K562 (cell line): ENCODE measurements around the gene FMO2.

Experiments
- DNMT1 ChIP-seq: fragments of 450-650 bp; IDR thresholded peaks from 2 replicates; pipeline ENCODE4 v1.6.1; 2016; ENCODE audit warnings: antibody characterized with exemption, mild to moderate bottlenecking
- ERF ChIP-seq: fragments of 450-650 bp; formaldehyde crosslinking; IDR thresholded peaks from 2 replicates; pipeline ENCODE4 v1.4.0; 2020; ENCODE audit warnings: mild to moderate bottlenecking, mixed read lengths
- GABPB1 ChIP-seq: sonication (generic); formaldehyde crosslinking; IDR thresholded peaks from 2 replicates; pipeline ENCODE4 v1.8.0; 2022; ENCODE audit warnings: mild to moderate bottlenecking, missing genetic modification reagents
- PHB2 ChIP-seq: fragments of 450-650 bp; IDR thresholded peaks from 2 replicates; pipeline ENCODE4 v1.6.1; 2017; ENCODE audit warnings: low read depth
- TF ChIP-seq, protein P1 (sequence below), 2 experiments: fragments of 450-650 bp in 1 of 2; sonication (generic) in 1 of 2; formaldehyde crosslinking; conservative IDR thresholded peaks; 2 replicates each; pipeline versions ENCODE4 v1.4.0 to v1.8.1; 2020 to 2022; ENCODE audit warnings: mild to moderate bottlenecking in 1 of 2, missing genetic modification reagents in 1 of 2
- TF ChIP-seq, protein P2 (sequence below): sonication (generic); formaldehyde crosslinking; IDR thresholded peaks from 2 replicates; pipeline ENCODE4 v1.8.1; 2023; ENCODE audit warnings: mild to moderate bottlenecking, missing genetic modification reagents
- TF ChIP-seq, protein P3 (sequence below): sonication (generic); formaldehyde crosslinking; IDR thresholded peaks from 2 replicates; pipeline ENCODE4 v1.8.1; 2022; ENCODE audit warnings: missing genetic modification reagents

DNA sequence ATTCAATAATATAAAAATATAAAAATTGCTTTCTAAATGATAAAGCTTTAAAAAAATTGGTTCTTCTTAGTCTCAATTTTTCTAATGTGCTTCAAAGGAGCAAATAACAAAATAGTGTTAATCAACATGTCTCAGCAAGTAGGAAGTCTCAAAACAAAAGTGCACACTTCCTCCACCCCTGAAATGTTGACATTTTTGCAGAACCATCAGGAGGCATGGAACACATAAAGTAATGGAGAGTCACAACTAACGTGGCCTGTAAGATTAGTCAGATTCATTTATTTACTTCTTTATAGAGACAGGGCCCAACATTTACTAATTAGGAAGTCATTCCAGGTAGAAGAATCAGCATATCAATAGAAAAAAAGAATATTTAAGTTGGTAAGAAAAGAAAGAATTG, 34.9 kb upstream of the FMO2 start:
- TF ChIP-seq, protein P1, sequence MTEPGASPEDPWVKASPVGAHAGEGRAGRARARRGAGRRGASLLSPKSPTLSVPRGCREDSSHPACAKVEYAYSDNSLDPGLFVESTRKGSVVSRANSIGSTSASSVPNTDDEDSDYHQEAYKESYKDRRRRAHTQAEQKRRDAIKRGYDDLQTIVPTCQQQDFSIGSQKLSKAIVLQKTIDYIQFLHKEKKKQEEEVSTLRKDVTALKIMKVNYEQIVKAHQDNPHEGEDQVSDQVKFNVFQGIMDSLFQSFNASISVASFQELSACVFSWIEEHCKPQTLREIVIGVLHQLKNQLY (CRISPR knock-in tag; conservative IDR thresholded peaks at IDR 0.05) = no peak
- TF ChIP-seq, protein P2, sequence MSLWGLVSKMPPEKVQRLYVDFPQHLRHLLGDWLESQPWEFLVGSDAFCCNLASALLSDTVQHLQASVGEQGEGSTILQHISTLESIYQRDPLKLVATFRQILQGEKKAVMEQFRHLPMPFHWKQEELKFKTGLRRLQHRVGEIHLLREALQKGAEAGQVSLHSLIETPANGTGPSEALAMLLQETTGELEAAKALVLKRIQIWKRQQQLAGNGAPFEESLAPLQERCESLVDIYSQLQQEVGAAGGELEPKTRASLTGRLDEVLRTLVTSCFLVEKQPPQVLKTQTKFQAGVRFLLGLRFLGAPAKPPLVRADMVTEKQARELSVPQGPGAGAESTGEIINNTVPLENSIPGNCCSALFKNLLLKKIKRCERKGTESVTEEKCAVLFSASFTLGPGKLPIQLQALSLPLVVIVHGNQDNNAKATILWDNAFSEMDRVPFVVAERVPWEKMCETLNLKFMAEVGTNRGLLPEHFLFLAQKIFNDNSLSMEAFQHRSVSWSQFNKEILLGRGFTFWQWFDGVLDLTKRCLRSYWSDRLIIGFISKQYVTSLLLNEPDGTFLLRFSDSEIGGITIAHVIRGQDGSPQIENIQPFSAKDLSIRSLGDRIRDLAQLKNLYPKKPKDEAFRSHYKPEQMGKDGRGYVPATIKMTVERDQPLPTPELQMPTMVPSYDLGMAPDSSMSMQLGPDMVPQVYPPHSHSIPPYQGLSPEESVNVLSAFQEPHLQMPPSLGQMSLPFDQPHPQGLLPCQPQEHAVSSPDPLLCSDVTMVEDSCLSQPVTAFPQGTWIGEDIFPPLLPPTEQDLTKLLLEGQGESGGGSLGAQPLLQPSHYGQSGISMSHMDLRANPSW = no peak
- TF ChIP-seq GABPB1 (CRISPR knock-in tag) (no peak), ERF (CRISPR knock-in tag) (no peak), PHB2 (no peak), DNMT1 (no peak)
- TF ChIP-seq, protein P3, sequence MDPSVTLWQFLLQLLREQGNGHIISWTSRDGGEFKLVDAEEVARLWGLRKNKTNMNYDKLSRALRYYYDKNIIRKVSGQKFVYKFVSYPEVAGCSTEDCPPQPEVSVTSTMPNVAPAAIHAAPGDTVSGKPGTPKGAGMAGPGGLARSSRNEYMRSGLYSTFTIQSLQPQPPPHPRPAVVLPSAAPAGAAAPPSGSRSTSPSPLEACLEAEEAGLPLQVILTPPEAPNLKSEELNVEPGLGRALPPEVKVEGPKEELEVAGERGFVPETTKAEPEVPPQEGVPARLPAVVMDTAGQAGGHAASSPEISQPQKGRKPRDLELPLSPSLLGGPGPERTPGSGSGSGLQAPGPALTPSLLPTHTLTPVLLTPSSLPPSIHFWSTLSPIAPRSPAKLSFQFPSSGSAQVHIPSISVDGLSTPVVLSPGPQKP = no peak
